Activated T-cell treated with anti-CD3 and anti-CD28 coated beads for 4 hours (primary cell): ENCODE measurements around the gene SERTAD1.
"Not testable (repeated sequence)": the region's sequence is repeated elsewhere in the genome, so short reads cannot be mapped to it uniquely, and the experiment has no call there.

ENCODE experiments used
- DNase-seq: peaks from one replicate; pipeline ENCODE4 v3.0.0-alpha.2; 2020

The SERTAD1 gene

GRCh38 chr19:40425450-40426287 lies at the start of gene SERTAD1:
Gene SERTAD1 (minus strand): TSS chr19:40425992. CDS start chr19:40423546, 2,446 bp downstream.
- DNase-seq = peak; percentile 100

- no peak for DNase-seq
These were observed 48.9 kb upstream of the SERTAD1 start for GRCh38 chr19:40474737-40475136.

GRCh38 chr19:40472516-40472915 lies 46.7 kb upstream of the SERTAD1 start:
- DNase-seq = no peak

GRCh38 chr19:40471111-40471510 lies 45.3 kb upstream of the SERTAD1 start:
- no peak for DNase-seq

GRCh38 chr19:40469011-40469410 lies 43.2 kb upstream of the SERTAD1 start:
- DNase-seq = no peak

GRCh38 chr19:40466985-40467734 lies 41.4 kb upstream of the SERTAD1 start, which contains the start of gene SPTBN4:
Gene SPTBN4 (plus strand): TSS chr19:40467001. CDS start chr19:40472622, 5,621 bp downstream.
- DNase-seq = no peak

- DNase-seq = peak; percentile 74
These were observed 40.6 kb upstream of the SERTAD1 start for GRCh38 chr19:40466219-40466984.

GRCh38 chr19:40465557-40466218 lies 39.9 kb upstream of the SERTAD1 start, which contains the start of gene BLVRB:
Gene BLVRB (minus strand): TSS chr19:40465745. CDS start chr19:40465688, 57 bp downstream.
- peak; percentile 100 for DNase-seq

- no peak for DNase-seq
These were observed 39.3 kb upstream of the SERTAD1 start for GRCh38 chr19:40465025-40465556.

GRCh38 chr19:40464059-40465024 lies 38.5 kb upstream of the SERTAD1 start:
- DNase-seq = peak; percentile 77

GRCh38 chr19:40463587-40464037 lies 37.8 kb upstream of the SERTAD1 start:
- not testable (repeated sequence) for DNase-seq

GRCh38 chr19:40461669-40462221 lies 36.0 kb upstream of the SERTAD1 start:
- DNase-seq = no peak

GRCh38 chr19:40460185-40460584 lies 34.4 kb upstream of the SERTAD1 start:
- DNase-seq = no peak

GRCh38 chr19:40458597-40458974 lies 32.8 kb upstream of the SERTAD1 start:
- no peak for DNase-seq

- DNase-seq = no peak
These were observed 32.3 kb upstream of the SERTAD1 start for GRCh38 chr19:40457953-40458596.

GRCh38 chr19:40457048-40457447 lies 31.3 kb upstream of the SERTAD1 start:
- no peak for DNase-seq

- DNase-seq = not testable (repeated sequence)
These were observed 28.2 kb upstream of the SERTAD1 start for GRCh38 chr19:40453943-40454342.

- no peak for DNase-seq
These were observed 27.5 kb upstream of the SERTAD1 start for GRCh38 chr19:40453151-40453735.

- DNase-seq = no peak
These were observed 26.2 kb upstream of the SERTAD1 start for GRCh38 chr19:40452016-40452415.

GRCh38 chr19:40450664-40451063 lies 24.9 kb upstream of the SERTAD1 start:
- no peak for DNase-seq
